Amygdala (tissue), 56 donors: ENCODE data around the gene DUS1L.

Experiments
- DNase-seq, 56 donors: peaks; one replicate each; lab custom pipeline; 2025; lab: John Stamatoyannopoulos, UW

Gene DUS1L

DNA sequence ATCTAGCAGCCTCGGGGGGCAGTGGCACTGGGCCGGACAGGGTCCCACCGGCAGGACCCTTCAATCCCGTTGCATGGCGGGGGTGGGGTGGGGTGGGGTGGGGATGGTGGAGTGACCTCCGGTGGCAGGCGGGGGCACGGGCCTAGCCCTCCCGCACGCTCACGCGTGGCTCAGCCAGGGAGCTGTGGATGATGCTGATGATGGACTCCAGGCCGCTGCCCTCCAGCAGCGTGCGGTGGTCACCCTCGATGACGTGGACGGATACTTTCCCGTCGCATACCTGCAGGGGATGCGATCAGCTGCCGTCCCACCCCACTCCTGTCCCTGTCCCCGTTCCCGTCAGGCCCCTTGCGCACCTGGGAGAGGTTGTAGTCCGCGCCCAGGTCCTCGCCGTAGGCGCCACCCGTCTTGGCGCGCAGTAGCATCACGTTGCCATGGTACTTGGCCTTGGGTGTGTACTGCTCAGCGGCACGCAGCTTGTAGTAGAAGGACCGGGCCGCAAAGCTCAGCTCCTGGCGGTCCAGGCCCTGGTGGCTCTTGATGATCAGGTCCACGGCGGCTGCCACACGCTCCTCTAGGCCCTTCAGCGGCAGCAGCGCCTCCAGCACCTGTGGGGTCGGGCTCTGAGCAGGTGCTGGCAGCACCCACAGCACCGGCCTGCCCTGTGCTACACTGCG is 13.5 kb upstream of the DUS1L start:
- DNase-seq = no peak

DNA sequence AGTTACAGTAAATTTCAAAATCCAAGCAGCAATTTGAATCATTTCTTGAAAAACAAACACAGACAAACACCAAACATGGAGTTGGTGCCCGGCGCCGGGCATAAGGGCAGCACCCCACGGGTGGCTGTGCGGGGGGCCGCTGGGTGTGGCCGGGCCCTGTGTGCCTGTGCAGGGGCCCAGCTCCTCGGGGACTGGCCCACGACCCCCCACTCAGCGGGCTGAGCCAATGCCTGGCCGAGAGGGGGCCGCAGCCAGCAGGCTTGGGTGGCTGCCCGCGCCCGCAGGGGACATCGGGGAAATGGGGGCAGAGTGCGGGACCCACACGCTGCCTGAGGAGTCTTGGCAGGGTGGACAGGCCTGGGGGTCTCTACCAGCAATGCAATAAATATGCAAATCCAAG is 12.8 kb upstream of the DUS1L start:
- no peak for DNase-seq

DNA sequence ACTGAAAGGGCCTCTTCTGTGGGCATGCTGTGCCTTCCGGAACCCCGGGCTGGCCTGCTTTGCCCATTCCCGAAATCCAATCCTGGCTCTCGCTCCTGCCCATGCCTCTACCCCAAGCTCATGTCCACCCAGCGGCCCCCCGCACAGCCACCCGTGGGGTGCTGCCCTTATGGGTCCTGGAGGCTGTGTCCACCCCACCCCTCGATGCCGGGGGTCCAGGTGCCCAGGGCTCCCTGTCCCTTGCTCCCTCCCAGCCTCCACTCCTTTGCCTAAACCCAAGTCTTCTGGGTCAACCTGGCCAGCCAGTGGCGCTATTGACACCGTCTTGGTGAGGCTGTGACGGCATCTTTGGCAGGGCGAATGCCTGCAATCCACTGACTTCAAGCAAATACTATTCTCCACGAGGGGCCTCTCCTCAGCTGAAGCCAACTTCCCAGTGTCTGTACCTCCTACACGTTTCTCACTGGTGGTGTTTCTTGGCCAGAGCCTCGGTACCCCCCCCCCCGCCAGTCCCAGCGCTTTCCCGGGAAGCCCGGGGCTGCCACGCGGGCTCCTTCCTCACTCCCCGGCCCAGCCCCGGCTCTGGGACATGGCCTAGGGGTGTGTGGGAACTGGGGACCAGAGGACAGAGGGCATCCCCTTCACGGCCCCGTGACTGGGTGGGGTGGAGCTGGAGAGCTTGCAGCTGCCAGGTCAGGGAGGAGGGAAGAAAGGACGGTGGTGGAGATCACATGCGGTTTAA is 12.2 kb upstream of the DUS1L start:
- peak in 11 of 56 donors; percentile 5 to 47 (median 34) for DNase-seq

- no peak for DNase-seq
These were observed 11.4 kb upstream of the DUS1L start for GRCh38 chr17:82076785-82077591.

- no peak for DNase-seq
These were observed 10.6 kb upstream of the DUS1L start for GRCh38 chr17:82076018-82076784.

DNA sequence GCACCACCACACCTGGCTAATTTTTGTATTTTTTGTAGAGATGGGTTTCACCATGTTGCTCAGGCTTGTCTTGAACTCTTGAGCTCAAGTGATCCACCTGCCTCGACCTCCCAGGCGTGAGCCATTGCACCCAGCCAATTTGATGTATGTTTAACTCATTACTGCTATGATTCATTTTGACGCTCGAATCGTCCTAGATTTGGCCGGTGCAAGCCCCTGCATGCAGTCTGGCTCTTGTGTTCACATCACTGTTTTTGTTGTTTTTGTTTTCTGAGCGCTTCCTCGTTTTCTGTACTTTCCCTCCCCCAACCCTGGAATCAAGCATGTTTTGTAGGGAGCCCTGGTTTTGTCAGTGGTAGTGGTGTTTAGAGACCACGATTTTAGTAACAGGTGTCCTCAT is 7.8 kb upstream of the DUS1L start:
- no peak for DNase-seq

DNA sequence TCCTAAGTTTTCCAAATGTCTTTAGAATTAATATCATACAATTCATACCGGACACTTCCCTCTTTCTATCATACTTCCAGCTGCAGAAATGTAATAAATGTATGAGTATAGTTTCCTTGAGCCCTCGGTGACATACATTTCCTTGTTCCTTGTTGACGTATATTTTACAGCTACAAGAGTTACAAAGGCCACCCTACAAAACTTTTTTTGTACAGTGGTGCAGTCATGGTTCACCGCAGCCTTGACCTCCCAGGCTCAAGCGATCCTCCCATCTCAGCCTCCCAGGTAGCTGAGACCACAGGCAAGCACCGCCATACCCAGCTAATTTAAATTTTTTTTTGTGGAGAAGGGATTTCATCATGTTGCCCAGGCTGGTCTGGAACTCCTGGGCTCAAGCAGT is 7.2 kb upstream of the DUS1L start:
- no peak for DNase-seq

DNA sequence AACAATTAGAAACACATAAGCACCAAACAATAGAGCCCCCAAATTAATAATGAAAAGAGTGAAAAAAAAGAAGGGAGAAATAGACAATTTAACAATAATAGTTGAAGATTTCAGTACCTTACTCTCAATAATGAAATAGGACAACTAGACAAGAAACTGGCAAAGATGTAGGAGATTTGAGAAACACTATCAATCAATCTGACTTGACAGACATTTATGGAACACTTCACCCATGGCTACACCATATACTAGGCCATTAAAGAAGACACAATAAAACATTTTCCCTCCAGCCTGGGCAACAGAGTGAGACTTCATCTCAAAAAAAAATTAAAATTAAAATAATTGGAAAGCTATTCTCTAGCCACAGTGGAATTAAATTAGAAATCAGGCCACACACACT is 5.0 kb upstream of the DUS1L start:
- no peak for DNase-seq

- no peak for DNase-seq
These were observed 389 bp downstream of the DUS1L start for GRCh38 chr17:82065193-82065637.

DNA sequence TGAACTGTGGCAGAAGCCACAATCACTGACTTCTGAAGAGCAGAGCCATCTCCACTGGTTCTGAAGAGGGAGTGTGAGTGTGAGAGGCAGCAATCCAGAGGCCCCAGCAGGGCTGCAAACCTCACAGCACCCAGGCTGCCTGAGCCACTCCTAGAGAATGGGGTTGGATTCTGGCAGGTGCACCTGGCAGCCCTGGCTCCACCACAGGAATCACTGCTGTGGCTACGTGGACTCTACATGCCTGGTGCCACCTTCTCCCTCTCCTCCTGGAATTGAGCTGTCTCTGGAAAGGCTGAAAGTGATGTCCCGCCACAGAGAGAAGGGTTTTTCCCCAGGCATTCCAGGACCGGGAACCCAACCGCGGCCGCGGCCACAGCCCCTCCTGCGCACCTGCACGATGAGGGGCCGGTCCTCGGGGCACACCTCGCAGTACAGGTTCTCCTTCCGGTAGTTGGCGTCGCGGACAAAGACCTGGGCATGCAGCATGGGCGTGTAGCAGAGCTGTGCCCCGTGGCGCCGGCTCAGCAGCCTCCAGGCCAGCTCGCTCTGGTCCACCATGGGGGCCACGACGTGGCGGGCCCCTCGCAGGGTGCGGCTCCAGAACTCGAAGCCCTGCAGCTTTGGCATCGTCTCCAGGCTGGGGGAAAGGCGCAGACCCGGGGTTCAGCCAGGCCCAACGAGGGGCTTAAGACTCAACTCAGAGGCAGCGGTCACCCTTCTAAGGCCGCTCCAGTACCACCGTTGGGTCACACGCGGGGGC is 991 bp downstream of the DUS1L start:
- no peak for DNase-seq

- no peak for DNase-seq
These were observed 1.9 kb downstream of the DUS1L start for GRCh38 chr17:82063424-82064415.

- no peak for DNase-seq
These were observed 2.6 kb downstream of the DUS1L start for GRCh38 chr17:82062984-82063368.

DNA sequence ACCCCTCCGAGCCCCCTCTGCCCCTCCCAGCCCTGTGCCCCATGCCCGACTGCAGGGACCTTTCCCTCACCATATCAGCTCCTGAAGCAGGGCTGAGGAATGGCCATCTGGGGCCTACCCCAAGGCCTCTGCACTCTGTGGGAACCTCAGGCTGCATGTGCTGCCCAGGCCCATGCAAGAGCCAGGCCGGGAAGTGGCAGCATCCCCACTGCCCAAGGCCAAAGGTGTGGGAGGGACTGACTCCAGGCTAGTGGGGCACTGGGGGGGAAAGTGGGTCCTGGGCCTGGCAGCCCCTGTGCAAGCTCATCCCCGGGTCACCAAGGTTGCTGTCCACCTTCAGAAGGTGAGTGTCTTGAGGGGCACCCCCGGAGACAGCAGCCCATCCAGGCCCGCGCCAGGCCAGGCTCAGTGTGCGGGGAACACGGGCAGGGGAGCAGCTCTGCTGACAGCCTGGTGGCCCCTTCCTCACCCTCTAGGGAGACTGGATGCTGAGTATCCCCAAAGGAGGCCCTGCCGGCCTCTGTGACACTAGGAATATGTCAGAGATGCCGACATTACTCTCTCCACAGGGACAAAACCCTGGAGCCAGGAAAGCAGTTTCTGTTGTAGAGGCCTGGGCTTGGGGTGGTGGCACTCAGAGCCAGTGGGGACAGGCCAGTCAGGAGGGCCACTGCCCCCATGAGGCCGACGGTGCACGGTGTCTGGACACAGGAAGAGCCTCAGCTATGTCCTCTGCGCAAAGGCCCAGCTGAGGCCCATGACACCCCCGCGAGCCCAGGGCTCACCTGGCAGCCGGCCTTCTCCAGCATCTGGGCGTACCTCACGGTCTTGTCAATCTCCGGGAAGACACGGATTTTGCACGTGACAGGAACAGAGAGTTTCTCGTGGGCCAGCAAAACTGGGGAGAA is 3.3 kb downstream of the DUS1L start:
- no peak for DNase-seq

GRCh38 chr17:82061047-82061925 is 4.3 kb downstream of the DUS1L start:
- DNase-seq = no peak

DNA sequence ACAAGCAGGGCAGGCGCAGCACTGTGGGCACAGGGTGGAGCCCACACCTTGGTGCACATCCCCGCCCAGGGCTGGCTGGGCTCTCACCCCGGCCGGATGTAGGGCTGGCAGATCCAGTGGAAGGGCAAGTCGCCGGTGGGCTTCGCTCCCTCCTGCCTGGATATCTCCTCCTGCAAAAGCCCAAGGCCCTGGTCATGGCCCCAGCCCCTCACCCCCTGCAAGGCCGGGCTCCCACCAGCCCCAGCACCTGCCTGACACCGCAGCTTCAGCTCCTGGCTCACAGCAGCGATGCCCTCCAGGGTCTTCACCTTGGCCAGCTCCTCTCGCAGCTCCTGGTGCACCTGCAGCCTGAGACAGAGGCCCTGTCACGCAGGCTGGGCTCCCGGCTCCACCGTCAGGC is 5.0 kb downstream of the DUS1L start:
- no peak for DNase-seq

- no peak for DNase-seq
These were observed 5.6 kb downstream of the DUS1L start for GRCh38 chr17:82060001-82060380.
